Stimulated activated CD4-positive, alpha-beta T cell treated with anti-CD3 and anti-CD28 coated beads, Interleukin-15, amount 100 ng/mL, for 48 hours (primary cell): ENCODE data around the gene SMIM35.
"Not testable (repeated sequence)": the region's sequence is repeated elsewhere in the genome, so short reads cannot be mapped to it uniquely, and the experiment has no call there.

Experiments used
- DNase-seq, 2 donors: peaks; one replicate each; pipeline ENCODE4 v3.0.0-alpha.2; 2020; ENCODE audit warnings: low read depth in 2 of 2

SMIM35 gene

DNA sequence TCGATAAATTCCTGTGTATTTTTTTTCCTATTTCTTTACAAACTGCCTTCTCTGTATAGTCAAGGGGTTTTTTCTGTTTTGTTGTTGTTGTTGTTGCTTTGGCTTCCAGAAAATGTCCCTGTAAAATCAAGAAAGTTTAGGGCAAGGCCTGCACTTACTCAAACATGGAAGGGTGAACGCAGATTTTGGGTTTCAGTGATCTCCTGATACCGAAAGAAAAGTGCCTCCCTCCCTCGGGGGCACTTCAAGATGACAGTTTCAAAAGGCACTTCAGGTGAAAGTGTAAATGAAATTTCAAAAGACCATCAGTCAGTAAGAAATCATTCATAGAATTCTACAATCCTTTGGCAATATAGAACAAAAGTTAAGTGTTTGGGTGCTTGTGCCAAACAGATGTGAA is 53.3 kb downstream of the SMIM35 start:
- no peak for DNase-seq

DNA sequence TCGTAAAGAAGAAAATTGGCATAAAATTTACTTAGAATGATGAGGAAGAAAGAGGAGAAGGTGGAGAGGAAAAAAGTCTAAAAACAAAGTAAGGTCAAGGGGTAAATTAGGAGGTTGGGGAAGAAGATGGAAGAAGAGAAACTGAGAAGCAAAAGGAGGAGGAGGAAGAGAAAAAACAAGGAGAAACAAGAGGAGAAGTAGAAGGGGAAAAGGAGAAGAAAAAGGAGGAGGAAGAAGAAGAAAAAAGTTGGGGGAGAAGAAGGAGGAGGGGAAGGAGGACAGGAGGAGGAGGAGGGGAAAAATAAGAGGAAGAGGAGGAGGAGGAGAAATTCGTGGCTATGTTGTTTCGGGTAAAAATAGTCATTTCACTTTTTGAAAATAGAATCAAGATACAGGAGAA is 58.1 kb downstream of the SMIM35 start:
- DNase-seq, result no peak

DNA sequence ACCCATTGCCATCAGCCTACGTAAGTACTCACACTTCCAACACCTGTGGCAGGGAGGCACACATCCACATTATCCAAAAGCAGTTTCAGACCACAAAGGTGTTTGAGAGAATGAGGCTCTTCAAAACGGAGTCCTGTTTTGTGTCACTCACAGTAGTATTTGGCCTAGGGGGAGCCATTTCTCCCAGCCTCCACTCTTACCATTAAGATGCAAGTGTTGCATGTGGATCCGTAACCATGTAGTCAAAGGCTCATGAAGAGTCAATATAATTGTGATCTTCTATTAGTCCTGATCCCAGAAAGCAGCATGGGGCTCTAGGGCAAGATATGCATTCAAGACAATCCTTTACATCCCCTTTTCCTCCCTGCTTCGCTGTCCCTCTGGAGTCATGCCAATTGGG is 59.1 kb downstream of the SMIM35 start:
- no peak for DNase-seq

DNA sequence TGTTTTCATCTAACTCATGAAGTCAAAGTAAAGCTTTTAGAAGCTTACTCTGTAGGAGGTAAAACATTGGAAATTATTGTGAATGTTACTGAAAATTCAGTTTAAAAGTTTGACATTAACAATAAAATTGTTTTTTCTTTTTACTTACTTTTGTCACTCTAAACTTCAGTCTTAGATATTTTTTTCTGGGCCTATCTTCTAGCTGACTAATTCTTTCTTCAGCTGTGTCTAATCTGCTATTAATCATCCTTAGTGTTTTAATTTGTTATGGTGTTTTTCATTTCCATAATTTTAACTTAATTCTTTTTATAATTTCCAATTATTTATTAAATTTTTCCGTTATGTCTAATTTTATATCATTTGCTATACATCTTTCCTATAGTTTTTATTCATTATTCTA is 65.6 kb downstream of the SMIM35 start:
- DNase-seq, result no peak

DNA sequence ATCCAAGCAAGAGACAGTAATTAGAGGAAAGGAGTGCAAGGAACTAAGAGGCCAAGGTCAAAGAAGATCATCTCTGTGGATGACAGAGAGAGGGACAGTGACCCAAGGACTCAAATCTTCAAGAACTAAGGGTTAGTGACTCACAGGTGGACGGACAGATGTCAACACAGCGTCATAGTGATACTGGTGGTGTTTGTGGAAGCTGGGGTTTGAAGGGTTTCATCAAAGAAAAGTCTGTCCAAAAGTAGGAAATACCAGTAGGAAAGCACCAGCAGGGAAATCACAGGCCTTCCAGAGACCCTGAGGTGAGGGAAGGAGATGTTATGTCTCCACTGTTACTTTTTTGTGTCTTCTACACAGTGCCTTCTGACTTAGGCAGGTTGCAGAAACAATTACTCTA is 68.4 kb downstream of the SMIM35 start:
- DNase-seq, result no peak

DNA sequence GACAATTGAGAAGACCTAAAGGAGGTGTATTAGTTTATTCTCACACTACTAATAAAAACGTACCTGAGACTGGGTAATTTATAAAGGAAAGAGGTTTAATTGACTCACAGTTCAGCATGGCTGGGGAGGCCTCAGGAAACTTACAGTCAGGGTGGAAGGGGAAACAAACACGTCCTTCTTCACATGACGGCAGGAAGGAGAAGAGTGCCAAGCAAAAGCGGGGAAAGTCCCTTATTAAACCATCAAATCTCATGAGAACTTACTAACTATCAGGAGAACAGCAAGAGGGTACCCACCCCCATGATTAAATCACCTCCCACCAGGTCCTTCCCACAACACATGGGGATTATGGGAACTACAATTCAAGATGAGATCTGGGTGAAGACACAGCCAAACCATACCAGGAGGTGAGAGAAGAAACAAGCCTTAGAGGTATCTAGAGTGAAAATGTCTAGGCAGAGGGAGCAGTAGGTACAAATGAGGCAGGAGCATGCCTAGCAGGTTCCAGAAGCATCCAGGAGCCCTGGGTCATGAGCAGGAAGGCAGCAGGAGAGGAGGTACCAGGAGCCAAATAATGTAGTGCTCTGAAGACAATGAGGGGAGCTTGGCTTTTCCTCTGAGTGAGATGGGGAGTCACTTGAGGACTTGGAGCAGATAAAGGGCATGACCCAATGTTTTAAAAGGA is 69.0 kb downstream of the SMIM35 start:
- DNase-seq, result no peak

DNA sequence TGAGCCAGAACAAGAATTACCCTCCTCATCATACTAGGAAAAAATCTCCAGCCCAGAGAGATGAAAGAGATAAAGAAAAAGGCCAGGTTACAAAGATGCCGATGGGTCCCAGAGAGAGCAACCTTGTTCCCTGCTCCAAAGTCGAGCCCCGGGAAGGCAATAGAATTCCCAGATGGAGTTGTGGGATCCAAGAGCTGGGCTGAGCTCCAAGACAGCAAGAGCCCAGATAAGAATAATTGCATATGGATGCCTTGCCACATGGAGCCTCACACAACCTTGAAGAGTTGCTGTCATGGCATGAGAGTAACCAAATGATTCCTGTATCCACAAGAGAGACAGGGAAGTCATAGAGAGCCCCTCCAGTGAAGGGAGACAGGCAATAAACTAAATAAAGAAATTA is 69.7 kb downstream of the SMIM35 start:
- DNase-seq, result no peak

DNA sequence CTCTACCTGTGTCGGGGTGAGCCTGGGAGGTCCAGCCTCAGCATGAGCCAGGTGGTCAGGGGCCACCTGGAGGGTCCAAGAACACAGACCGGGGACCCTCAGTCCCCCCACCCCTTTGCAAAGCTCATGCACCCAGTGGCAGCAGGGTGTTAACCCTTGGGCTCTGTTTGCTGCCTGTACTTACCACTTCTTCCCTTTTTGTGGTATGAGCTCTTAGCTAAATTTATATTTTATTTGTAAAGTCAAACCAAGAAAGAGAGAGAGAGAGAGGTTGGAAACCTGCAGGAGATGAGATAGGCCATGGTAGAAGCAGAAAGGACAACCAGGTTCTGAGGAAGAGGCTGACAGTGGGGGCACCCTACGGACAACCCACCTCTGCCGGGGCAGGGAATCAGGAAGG is 70.7 kb downstream of the SMIM35 start:
- no peak for DNase-seq

DNA sequence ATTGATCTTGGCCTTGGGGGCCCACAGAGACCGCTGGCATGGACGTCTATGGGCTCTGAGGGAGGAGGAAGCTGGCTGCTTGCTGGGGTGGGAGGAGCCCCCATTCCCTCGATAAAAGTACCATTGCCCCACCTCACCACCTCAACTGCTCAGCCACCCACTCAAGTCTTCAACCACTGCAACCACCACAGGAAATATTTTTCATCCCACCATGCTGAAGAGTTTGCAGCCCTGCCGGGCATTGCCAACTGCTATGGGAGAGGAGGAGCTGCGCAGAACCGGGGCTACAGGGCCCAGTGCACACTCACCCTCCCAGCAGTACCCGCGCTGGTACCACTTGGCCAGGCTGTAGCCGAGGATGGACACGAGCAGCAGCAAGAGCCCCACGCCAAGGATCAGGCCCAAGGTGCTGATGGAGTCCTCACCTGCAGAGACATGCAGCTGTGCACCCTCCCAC is 71.3 kb downstream of the SMIM35 start:
- no peak for DNase-seq

DNA sequence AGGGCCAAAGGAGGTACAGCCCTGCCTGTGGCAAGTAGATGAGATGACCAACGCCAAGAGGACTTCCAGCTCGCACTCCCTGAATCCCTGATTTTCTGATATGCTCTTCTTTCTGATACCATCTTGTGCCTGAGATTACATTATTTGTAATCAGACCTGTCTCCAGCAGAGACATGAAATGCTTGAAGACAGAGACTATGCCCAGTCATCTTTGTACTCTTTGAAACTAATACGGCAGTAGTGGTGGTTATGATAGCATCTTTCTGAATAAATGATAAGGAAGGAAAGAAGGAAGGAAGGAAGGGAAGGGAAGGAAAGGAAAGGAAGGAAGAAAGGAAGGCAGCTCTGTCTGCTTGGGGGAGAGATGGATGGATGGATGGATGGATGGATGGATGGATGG is 72.7 kb downstream of the SMIM35 start:
- no peak for DNase-seq

DNA sequence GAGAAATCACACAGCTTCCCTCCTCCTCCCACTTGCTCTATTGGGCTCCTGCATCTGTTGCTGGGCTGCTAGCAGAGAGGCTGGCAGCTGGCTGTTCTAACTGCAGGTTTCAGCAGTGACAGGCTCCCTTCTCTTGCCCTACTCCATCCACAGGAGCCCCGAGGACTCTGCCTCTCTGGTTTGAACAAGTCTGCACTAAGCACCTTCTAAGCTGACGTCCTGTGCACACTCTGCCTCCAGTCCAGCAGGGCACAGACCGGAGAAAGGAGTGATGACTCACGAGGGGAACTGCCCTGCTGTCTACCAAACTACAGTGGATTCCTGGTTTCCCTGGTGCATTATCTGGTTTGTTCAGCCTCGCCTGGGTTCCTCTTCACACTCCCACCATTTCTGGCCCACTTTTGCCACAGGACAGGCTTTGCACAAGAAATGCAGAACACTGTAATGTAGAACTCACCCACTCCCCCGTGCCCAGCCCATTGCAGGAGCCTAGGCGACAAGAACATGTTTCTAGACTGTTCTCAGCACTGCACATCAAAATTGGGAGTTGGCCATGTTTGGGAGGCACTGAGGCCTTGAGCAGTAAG is 74.6 kb downstream of the SMIM35 start:
- no peak for DNase-seq

DNA sequence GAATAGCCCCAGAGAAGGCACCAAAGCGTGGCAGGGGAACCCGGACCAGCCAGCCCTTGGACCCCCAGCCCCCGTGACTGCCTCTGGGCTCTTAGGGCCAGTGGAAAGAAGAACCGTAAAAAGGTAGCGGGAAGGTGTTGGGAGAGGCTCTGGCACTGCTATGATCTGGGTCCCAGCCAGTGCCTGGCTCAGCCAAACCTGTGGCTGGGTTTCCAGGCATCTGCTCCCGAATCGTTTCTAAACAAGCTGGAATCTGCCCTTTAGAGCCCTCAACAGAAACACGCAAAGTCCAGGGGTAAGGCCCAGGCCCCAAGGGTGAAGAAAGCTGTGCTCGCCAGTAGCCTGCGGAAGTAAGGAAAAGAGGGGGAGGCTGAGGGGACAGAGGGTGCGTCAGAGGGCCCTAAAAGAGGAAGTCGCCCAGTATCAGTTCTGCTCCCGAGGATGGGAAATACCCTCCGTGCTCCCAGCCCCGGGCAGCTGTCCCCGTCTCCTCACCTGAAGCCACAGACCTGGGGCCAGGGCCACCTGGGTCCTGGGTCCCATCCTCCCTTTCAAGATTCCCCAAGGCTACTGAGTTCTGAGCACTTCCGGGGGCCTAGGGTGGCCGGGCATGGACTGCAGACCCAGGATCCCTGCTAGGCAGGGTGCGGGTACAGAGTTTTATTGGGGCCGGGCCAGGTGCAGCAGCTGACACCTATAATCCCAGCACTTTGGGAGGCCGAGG is 75.9 kb downstream of the SMIM35 start:
- DNase-seq, result no peak

DNA sequence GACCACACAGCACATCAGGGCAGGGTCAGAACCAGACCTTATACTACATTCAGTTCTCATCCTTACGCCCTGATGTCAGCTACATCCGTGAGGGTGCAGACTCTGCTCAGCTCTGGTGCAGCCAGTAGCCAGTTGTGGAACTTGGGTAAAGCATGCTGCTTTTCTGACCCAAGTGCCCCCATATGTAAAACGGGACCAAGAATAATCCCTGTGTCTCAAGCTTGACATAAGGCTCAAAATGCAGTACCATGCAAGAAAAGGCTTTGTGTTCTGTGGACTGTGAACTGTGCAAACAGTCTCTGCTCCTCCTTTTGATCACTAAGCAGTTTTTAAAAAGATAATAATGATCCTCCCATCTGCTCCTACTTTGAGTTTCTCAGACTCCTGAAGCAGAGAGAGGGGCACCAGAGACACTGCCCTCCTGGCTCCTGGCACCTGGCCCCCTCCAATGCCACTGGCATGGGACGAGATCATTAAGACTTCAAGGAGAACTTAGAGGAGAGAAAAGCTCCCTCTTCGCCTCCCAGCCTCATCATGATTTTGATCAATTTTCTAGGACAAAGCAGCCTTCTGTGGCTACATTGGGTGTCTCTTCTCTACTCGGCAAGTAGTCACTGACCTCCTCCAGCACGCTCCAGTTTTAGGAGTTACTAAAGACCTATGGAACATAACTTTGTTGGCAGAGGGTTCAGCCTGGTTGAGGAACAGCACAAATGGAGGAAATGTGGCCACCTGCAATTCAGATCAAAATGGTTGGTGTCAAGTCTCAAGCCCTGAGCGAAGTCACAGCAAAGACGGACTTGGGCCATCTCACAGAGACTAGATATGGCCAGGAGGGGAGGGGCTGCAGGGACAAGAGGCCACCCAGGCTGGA is 76.7 kb downstream of the SMIM35 start:
- DNase-seq, result no peak

DNA sequence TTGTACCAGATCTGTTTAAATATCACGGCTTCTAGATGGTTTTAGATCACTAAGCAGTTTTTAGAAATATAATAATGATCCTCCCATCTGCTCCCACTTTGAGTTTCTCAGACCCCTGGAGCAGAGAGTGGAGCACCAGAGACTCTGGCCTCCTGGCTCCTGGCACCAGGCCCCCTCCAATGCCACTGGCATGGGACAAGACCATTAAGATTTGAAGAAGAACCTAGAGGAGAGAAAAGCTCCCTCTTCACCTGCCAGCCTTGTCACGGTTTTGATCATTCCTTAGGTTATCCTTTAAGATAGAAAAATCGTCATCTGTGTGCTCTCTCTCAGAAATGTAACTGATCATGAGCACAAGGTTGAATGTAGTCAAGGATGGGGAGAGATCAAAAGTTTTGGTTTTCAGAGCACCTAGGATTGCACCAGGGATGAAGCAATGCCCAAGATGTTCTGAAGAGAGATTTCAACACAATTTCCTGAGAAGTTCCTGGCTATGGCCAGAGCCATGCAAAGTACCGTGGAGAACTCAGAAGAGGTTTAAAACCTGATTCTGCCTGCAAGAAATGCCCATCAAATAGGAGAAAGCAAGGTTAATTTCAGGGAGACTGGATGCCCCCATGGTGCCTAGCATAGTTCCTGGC is 78.4 kb downstream of the SMIM35 start:
- DNase-seq, result no peak

DNA sequence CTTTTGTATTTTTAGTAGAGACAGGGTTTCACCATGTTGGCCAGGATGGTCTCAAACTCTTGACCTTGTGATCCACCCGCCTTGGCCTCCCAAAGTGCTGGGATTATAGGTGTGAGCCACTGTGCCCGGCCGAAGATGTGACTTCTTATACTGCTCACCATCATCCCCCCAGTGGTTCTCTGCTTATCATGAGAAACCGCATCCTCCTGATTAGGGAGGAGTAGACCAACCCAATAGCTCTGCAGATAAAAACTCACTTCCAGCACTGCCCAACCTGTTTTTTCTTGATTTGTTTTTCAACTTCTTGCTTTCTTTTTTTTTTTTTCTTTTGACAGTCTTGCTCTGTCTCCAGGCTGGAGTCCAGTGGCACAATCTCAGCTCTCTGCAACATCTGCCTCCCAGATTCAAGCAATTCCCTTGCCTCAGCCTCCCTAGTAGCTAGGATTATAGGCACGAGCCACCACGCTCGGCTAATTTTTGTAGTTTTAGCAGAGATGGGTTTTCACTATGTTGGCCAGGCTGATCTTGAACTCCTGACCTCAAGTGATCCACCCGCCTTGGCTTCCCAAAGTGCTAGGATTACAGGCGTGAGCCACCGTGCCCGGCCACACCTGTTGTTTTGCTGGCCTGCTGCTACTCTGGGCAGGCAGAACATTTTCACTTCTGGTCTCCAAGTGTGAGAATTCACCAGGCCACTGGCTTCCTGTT is 79.0 kb downstream of the SMIM35 start:
- DNase-seq, result not testable (repeated sequence)

DNA sequence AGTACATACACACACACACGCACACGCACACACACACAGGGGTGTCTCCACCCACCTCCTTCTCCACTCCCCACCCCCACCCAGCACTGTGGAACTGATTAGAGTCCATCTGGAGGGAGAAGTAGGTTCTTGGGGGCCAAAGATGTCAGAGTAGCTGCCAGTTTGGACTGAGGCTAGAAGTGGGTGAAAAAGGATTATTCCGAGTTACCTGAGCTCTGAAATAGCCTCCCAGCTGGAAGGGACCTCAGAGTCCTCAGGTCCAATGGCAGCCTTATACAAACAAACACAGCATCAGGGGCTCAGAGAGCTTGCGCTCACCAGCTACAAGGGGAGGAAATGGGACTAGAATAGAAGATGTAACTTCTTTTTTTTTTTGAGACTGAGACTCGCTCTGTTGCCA is 79.7 kb downstream of the SMIM35 start:
- no peak for DNase-seq

DNA sequence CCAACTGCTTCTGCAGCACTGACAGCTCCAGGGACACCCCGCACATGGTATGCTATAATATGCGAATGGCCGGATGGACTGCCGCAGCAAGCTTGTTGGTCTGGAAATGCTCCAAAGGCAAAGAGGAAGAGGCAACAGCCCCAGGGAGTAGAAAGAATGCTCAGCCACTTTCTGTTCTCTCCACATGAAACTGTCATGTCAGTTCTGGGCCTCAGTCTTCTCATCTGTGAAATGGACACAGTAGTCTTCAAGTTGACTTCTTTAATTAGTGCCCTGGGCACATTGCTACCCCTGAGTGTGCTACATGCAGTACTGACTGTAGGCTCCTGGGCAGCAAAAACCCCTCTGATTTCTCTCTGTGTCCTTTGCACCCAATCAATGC is 80.6 kb downstream of the SMIM35 start:
- no peak for DNase-seq

DNA sequence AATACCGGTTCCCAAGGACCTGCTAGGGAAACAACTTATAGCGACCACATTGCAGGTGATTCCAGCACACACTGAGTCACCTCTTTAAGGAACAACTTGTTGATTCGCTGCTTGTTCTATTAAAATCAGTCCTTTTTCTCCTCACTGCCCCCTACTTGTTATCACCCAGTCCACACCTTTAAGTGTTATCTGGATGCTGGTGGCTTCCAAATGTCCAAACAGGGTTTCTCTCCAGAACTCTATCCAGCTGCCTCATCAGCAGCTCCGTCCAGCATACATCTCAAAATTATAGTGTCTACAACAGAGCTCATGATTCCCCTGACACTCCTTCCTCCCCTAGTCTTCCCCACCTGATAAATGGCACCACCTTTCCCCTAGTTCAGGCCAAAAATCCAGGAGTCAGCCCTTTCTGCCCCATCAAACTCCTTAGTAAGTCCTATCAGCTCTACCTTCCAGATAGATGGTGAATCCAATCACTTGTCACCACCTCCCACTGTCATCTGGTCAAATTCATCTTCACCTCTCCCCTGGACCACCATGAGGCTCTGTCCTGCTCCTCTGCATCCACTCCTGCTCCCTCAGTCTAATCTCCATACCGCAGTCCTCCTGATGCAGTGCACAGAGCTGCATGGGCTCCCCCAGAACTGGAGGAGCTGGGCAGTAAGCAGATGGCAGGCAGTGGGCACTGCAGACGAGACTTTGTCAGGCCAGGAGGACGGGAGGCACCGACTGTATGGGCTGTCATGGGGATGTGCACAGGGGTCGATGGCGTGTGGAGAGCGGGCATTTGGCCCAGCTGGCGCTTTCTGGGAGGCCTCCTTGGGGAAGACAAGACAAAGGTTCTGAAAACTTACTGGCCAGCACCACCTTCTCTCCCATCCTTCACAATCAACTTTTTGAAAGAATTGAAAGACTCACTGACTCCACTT is 81.3 kb downstream of the SMIM35 start:
- DNase-seq, result no peak

DNA sequence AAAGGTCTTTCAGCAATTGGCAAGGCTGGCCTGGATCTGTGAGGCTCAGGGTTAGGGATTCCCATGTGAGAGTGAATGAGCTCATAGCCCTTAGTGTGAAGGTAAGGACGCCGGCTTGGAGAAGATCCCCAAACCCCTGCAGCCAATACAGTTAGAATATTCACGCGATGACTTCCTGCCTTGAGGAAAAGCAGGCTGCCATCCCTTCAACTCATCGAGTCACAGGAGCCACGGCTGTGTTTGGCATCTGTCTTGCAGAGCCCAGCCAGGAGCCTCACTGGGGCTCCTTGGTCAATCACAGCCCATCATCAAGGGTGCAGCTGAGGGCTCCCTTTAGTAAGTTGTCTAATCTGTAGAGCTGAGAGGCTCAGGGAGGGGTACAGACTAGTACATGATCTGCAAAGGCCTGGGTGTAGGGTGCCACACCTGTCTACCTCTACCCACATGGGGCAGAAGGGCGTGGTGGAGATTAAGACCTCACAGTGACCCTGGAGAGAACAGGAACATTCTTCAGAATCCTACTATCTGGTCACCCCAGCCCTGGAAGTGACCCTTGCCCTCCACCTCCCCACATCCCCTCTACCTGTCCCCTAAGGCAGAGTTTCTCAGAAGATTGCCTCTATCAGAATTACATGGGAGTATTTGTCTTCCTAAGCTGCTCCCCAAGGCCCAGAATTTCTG is 82.1 kb downstream of the SMIM35 start:
- DNase-seq, result no peak
